Left colon (tissue), 2 donors: Measurements from ENCODE around the gene OXNAD1. TPM values are rescaled to one million over a fixed set of nuclear protein-coding genes. Genes with fewer than 3 reads are reported as not detected.

Source experiments
- ATAC-seq: fragments of 200-7000 bp; cut with Tn5 transposase; one replicate; pipeline ENCODE4 v1.9.1; 2020; ENCODE audit warnings: mild to moderate bottlenecking, moderate library complexity
- DNase-seq, 2 donors: peaks; one replicate each; pipeline ENCODE4 v3.0.0-alpha.2; 2020
- intact Hi-C, 2 donors: fragments of 100-400 bp; cut with DNase I in 1 of 2; cut with micrococcal nuclease in 1 of 2; formaldehyde crosslinking; loops; one replicate each; pipeline versions ENCODE4 v1.11.2 to v1.14.0; 2022; cut with DNase I, micrococcal nuclease
- long read RNA-seq: library from polyadenylated mRNA; unstranded; transcript quantifications from one replicate; pipeline ENCODE4 v2.0.0, GENCODE V29; 2021
- total RNA-seq, 2 donors: library from RNA; stranded (reverse); fragmentation: NEBNext Ultra II Directional; extraction: Animal tissue kit (Norgen Biotek cat#: 25700); gene quantifications; one replicate each; pipeline ENCODE4 v1.2.1, GENCODE V29; 2021
- donor health status: DM: no; HTN: no; CAD: no.
- donor health status: DM: yes; HTN: yes; CAD: no.

Gene OXNAD1, protein sequence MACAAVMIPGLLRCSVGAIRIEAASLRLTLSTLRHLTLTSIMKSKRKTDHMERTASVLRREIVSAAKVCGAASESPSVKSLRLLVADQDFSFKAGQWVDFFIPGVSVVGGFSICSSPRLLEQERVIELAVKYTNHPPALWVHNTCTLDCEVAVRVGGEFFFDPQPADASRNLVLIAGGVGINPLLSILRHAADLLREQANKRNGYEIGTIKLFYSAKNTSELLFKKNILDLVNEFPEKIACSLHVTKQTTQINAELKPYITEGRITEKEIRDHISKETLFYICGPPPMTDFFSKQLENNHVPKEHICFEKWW
- total RNA-seq = 10 to 100 TPM; 29.1 to 31.7 TPM
- long read RNA-seq, transcript OXNAD1-201 (9 exons, 3,929 nt) = major isoform, 36 of 62 reads
- long read RNA-seq, transcript OXNAD1-206 (10 exons, 1,681 nt) = minor isoform, 5 of 62 reads
- long read RNA-seq, partial matches to known transcripts = 5 of 62 reads
- long read RNA-seq, other reads (novel, unspliced or antisense) = 14 of 62 reads

DNA sequence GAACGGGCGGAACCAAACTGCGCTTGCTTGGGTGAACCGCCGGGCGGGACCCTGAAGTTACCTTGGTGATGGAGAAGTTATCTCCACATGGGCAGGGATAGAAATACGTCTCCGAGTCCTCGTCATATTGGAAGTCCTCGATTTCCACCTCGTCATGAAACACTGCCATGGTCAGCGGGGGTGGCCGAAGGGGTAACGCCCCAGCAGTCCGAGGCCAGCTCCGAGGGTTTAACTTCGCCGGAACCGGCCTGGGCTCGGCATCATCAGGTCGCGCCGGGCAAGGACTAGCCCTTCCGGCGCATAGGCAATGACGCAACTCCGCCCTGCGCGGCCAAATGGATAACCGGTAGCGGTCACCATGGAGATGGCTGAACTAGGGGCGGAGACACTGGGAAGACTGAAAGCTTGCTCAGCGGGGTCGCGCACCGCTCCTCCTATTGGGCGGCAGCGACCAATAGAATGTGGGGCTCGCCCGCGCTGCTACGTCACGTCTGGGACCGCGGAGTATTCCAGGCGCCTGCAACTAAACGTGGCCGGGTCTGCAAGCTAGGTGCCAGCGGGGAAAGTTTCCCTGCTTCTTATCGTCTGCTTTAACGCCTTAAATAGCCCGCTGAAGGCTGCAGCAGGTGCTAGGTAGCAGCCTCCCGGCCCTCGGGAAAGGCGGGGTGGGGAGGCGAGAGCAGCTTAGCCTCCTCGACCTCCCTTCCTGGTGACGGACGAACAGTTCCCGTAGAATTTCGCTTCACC lies at the start of gene OXNAD1, which contains the start of gene DPH3:
OXNAD1 (plus strand) TSS at position 505 of the 747 bp plus-strand sequence. CDS start 5,741 bp downstream, outside the sequence.
DPH3 (minus strand) TSS at position 236 of the 747 bp plus-strand sequence; CDS start at position 169, 67 bp downstream.
- intact Hi-C loops = no loop called here
- peak; percentile 99 to 100 for DNase-seq
- peak; percentile 95 for ATAC-seq

DNA sequence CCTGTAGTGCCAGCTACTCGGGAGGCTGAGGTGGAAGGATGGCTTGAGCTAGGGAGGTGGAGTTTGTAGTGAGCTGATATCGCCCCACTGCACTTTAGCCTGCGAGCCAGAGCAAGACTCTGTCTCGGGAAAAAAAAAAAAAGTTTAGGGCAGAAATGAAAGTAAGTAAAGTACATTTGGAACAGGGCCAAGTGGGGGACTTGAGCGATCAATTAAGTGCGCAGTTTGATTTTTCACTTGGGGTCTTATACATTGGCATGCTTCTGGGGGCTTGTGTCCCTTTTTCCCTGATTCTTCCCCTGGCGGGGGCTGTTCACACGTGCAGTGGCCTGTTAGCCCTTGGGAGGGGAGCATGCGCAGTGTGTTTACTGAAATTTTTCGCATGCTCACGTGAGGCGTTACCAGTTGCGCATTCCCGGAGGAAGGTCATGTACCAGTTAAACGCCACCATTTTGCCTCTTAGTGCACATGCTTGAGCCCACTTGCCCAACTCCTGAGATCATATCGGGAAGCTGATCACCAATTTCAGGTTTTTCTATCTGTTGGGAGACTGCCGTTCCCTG lies 48.6 kb upstream of the OXNAD1 start:
- intact Hi-C loops = no loop called here
- DNase-seq (no peak), ATAC-seq (no peak)

GRCh38 chr3:16219777-16220176 lies 45.2 kb upstream of the OXNAD1 start:
- ATAC-seq = no peak
- DNase-seq = no peak
- intact Hi-C loops = no loop called here

- no peak for ATAC-seq
- intact Hi-C loops = no loop called here
- DNase-seq = no peak
These were observed 43.0 kb upstream of the OXNAD1 start for GRCh38 chr3:16221990-16222389.

DNA sequence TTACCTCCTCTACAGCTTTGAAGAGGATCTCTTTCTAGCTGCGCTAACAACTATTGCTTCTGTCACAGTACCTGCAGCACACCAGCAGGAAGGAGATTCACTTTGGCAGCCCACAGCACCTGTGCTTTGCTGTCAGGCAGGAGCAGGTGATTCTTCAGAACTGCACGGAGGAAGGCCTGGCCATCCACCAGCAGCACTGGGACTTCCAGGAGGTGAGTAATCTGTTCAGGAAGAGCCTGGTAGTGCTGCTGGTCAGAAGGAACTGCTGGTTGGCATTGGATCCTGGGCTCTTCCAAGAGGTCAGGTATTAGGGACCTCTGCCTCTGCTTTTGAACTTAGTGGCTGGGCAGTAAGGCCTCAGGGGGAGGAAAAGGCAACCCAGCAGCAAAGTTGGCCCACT lies 42.5 kb upstream of the OXNAD1 start:
- no peak for ATAC-seq
- no peak for DNase-seq
- intact Hi-C loops = no loop called here

- intact Hi-C loops = no loop called here
- DNase-seq (no peak), ATAC-seq (no peak)
These were observed 40.7 kb upstream of the OXNAD1 start for GRCh38 chr3:16224325-16224724.

GRCh38 chr3:16227566-16227965 lies 37.4 kb upstream of the OXNAD1 start:
- no peak for DNase-seq
- no peak for ATAC-seq
- intact Hi-C loops = no loop called here

- intact Hi-C loops = no loop called here
These were observed 35.3 kb upstream of the OXNAD1 start for GRCh38 chr3:16229681-16230080.

DNA sequence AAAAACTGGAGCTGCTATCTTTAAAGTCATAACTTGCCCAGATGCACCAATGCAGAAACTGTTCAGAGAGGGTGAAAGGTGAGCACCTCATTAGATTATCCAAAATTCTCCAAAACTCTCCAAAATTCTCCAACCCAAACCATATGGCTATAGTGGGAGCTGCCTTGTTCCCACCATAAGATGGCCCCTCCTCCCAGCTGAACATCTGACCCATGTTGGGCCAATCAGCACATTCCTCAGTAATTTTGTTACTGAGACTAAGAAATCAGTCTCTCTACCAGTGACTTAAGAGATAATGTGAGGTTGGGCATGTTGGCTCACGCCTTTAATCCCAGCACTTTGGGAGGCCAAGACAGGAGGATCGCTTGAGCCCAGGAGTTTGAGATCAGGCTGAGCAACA lies 33.0 kb upstream of the OXNAD1 start:
- no peak for ATAC-seq
- intact Hi-C loops = no loop called here
- DNase-seq = no peak

More at GRCh38 chr3:16229681-16230080, 35.3 kb upstream of the OXNAD1 start:
- DNase-seq (no peak), ATAC-seq (no peak)

DNA sequence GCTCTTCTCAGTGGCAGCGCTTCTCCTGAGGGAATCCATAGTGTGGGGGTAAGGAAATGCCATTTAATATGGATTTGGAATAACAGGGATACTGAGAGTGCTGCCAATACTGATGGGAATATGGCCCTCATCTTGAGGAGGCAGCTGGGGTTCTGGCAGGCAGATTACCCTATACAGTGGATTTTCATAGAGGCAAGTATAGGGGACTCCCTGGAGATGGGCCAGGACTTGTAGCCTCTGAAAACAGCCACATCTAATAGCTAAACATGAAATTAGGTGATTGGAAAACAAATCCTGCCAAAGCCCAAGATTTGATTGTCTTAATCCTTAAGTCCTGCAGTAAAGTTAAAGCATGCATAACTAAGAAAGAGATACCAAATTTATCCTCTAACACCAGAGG lies 31.2 kb upstream of the OXNAD1 start:
- intact Hi-C loops = no loop called here
- ATAC-seq (no peak), DNase-seq (no peak)

DNA sequence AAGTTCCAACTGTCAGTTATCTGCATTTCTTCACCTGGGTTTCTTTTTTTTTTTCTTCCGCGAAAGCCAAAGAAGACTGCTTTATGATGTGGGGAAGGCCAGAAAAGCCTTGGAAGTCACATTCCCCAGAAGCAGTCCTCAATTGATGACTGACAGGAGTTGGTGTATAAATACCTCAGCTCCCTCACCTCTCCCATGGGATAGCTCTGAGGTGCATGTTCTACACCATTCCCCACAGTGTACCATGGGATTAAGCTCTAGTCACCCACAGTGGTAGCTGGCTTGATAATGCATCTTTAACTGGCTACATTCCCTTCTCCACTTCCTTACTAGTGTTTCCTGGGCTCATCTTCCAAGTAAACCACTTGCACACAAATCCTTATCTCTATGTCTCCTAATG lies 30.7 kb upstream of the OXNAD1 start:
- intact Hi-C loops = no loop called here
- DNase-seq (no peak), ATAC-seq (no peak)

DNA sequence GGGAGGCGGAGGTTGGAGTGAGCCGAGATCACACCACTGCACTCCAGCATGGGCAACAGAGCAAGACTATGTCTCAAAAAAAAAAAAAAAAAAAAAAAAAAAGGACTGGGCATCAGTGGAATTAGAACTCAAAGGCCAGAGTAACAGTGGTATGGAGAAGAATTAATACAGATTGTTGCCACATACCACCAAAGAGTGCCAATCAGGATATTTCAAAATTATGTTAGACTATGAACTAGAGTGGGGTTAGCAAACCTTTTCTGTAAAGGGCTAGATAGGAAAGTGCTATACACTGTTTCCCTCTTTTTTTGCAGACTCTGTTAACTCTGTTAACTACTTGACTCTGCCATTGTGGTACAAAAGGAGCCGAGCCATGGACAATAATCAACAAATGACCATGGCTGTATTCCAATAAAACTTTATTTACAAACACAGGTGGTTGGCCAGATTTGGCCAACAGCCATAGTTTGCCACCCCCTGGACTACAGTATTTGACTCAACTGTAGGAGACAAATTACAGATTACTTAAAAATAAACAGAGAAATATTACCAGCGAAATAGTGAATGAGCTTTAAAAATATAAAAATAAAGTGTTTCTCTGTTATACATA lies 28.9 kb upstream of the OXNAD1 start:
- DNase-seq (no peak), ATAC-seq (no peak)
- intact Hi-C loops = no loop called here

- ATAC-seq (no peak), DNase-seq (no peak)
- intact Hi-C loops = no loop called here
These were observed 28.1 kb upstream of the OXNAD1 start for GRCh38 chr3:16236856-16237393.

GRCh38 chr3:16239086-16239770 lies 25.8 kb upstream of the OXNAD1 start:
- ATAC-seq = no peak

GRCh38 chr3:16239780-16240179 lies 25.2 kb upstream of the OXNAD1 start:
- intact Hi-C loops = loop anchor here (5.0 to 10.0 kb wide), 2 partner anchors 192 to 425 kb away; no protein-coding TSS in a partner anchor
- ATAC-seq = no peak
- no peak for DNase-seq

More at GRCh38 chr3:16239086-16239770, 25.8 kb upstream of the OXNAD1 start:
- DNase-seq = no peak
- intact Hi-C loops = no loop called here

- no peak for ATAC-seq
- no peak for DNase-seq
- intact Hi-C loops = loop anchor here (5.0 to 10.0 kb wide), 2 partner anchors 193 to 426 kb away; no protein-coding TSS in a partner anchor
These were observed 24.6 kb upstream of the OXNAD1 start for GRCh38 chr3:16240229-16241023.

DNA sequence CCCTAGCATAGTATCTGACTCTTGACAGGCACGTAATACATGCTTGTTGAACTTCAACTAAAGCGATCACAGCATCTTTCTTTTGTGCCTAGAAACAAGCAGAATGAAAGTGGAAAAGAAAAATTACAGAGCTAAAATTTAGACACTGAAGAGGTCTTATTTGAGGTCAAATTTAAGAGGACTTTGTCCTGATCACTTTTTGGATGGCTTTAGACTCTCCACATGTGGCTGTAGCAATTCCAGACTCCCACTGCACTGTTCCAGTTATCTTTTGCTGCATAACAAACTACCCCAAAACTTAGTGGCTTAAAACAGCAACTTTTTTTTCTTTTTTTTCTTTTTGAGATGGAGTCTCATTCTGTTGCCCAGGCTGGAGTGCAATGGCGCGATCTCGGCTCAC lies 23.8 kb upstream of the OXNAD1 start:
- no peak for DNase-seq
- intact Hi-C loops = loop anchor here (5.0 to 10.0 kb wide), 2 partner anchors 194 to 426 kb away; no protein-coding TSS in a partner anchor
- no peak for ATAC-seq
